Measurements from ENCODE around the gene IBA57.

IBA57 gene

DNA sequence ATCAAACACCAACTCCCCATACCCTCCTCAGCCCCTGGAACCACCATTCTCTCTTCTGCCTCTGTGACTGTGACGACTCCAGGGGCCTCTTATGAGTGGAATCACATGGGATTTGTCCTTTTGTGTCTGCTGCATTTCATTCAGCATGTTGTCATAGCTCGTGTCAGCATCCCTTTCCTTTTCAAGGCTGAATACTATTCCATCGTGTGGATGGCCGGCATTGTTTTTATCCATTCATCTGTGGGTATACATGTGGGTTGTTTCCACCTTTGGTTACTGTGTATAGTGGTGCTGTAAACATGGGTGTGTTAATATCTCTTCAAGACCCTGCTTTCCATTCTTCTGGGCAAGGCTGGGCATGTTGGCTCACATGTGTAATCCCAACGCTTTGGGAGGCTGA, 25.2 kb downstream of the IBA57 start:
- DNase-seq (ENCODE audit: low spot score) = no peak

DNA sequence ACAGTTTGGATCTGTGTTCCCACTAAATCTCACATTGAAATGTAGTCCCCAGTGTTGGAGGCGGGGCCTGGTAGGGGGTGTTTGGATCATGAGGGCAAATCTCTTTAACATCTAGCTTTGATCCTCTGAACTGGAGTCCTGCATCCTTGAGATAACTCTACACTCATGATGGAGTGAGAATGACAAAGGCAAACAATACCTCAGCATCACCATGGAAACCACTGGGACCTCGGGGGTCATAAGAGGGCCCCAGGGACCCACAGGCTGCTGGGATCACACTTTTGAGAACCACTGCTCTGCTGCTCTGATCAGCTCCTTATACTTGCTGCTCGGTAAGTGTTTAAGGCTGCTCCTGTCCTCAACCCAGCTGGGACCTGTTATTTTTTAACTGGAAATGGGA, 28.8 kb downstream of the IBA57 start:
- no peak for DNase-seq (ENCODE audit: low spot score)

DNA sequence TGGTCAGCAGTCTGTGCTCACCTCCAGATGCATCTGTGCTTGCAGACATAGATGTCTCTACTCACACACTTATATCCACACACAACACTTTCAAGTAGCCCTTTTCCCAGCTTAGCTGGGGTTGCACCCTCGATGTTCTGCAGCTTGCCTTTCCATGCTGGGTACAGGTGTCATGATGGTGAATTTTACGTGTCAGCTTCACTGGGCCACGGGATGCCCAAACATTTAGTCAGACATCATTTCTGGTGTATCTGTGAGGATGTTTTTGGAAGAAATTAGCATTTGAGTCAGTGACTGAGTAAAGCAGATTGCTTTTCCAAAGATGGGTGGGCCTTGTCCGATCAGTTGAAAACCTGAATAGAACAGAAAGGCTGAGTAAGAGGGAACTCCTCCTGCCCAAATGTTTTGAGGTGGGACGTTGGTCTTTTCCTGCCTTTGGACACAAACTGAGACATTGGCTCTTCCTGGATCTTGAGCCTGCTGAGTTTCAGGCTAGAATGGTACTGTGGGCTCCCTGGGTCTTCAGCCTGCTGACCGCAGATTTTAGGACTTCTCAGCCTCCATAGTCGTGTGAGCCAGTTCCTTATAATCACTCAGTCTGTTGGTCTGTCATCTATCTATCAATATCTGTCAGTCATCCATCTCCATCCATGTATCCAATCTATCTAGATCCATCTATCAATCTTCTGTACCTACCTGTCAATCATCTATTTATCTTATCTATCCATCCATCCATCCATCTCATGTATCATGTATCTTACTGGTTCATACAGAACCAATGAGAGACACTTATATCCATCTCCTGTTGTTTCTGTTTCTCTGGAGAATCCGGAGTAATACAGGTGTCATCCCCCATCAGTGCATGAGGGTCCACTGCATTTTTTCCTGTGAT, 29.6 kb downstream of the IBA57 start:
- DNase-seq (ENCODE audit: low spot score) = no peak

DNA sequence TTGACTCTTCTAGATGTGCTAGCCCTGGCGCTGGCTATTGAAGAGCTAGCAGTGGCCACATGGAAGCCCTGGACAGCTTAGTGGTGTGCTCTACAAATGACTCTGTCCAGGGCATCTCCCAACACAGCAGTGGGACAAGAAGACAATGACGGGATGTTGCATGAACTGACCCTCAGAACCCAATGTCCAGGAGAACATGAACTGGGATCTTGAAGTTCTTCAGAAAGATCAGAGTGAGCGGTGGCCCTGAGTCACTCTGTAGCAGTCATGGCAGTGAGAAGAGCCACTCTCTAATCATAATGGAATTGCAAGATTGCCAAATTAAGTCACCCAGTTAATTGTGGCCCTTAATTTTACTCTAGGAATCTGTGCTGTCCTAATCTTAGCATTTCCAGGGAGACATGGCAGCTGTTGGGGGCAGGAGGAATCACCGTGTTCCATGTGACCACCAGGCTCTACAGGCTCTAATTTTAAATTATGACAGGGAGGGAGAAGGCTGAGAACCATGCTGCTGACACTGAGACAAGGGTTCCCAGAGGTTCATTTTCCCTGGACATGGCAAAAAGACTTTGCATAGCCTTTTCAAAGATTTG, 32.0 kb downstream of the IBA57 start:
- no peak for DNase-seq (ENCODE audit: low spot score)

DNA sequence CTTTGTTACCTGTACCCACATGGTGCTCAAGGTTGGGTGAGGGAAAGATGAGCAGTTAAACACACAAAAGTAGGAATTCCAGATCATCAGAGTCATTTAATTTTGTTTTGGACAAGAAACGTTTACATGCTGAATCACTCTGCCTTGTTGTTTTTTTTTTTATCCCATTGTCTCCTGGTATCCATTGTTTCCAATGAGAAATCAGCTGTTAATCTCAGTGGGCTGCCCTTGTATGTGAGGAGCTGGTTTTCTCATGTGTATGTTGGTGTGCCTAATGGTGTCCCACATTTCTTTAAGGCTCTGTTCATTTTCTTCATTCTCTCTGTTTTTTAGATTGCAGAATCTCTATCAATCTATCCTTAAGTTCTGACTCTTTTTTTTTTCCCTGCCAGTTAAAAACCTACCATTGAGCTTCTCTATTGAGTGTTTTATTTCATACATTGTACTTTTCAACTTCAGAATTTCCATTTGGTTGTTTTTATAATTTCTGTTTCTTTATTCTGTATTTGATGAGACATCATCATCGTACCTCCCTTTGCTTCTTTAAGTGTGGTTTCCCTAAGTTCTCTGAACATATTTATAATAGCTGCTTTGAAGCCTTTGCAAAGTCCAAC, 33.5 kb downstream of the IBA57 start:
- DNase-seq (ENCODE audit: low spot score) = no peak

DNA sequence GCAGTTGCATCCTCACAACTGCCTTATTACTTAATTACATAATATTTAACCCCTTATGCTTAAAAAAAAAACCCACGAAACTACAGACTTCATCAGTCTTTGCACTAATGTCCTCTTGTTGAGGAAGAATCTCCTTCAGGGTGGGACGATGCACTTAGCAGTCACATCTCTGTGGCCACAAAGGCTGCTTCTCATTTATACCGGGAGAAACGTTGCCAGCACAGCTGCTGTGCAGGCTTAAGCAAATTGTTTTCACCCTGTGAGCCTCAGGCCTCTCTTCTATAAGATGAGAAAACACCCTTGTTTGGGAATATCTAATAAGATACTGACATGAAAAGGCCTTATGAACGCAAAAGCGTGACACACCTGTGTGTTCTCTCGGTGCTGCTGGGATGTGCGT, 39.4 kb downstream of the IBA57 start:
- DNase-seq (ENCODE audit: low spot score) = no peak

DNA sequence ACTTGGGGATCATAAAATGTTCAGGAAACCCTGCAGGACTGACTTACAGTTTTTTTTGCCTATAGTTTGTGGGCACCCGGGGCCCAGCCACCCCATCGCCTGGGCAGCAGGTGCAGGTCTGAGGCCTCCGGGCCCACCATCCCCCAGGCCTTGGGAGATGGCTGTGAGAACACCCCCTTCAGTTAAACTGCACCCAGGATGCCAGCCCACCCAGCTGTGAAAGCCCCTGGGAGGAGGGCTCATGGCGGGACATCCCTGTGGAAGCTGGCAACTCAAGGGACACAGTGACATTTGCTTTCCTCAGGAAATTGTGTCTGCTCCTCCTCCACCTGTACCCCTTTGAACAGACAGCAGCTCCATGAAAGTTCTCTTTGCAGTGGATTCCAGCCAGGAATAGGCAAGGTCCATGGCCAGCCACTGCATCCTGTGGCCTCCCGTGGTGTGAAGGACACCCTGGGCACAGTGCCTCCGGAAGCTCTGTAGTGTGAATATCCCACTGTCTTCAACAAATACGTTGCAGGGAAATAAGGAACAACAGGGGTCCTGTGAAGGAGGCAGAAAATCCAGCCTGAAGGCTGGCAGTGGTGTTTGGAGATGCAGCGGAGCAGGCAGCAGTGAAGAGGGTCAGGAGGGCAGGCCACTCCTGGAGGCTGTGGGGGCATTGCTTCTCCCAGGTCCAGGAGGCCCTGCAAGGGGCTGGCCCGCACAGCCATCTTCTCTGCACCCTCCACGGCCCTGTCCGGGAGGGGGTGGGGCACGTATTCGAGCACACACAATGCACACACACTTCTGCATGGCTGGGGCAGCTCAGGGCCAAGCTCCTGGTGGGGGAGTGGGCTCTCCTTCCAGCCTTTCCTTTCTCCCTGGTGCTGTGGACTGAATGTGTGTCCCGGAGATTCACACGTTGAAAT, 40.2 kb downstream of the IBA57 start:
- no peak for DNase-seq (ENCODE audit: low spot score)

DNA sequence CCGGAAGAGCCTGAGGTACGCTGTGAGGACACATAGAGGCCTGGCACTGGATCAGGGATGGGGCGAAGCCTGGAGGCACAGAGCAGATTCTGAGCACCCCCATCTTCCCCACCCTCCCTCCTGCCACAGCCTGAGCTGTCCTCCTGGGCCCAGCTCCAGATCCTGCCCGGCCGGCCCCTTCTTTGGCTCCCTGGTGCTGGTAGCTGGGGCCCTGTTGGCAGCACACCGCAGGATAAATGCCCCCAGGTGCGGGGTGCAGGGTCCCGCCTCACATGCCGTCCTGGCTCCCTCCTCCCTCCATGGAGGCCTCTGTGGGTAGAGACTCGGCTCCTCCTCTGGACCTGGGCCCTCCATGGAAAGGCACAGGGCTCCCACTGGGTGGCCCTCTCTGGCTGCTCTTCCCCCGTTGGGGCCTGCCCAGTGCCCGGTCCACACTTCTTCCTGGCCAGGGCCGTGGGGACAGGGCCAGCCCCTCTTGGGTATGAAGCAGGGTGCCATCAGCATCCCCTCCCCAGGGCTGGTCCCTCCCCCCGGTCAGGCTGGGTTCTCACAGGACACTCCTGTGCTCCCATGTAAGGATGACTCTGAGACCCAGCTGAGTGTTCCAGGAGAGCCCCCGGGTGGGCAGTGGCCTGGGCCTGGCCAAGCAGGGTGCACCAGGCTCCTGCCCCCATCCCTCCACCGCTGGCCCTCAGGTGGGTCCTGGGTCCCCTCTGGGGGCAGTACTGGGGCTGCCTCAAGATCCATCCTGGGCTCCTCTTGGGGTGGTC, 41.2 kb downstream of the IBA57 start:
- DNase-seq (ENCODE audit: low spot score) = no peak

DNA sequence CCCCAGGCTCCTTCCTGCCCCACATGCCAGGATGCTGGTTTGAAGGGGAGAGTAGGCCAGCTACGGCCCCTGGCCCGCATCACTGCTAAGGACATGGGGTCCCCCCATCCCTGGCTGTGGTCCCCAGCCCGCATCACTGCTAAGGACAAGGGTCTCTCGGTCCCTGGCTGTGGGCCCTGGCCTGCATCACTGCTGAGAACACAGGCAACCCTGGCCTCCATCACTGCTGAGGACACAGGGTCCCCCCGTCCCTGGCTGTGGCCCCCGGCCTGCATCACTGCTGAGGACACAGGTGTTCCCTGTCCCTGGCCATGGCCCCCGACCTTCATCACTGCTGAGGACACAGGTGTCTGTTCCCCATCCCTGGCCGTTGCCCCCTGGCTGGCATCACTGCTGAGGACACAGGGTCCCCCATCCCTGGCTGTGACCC, 41.8 kb downstream of the IBA57 start:
- no peak for DNase-seq (ENCODE audit: low spot score)

DNA sequence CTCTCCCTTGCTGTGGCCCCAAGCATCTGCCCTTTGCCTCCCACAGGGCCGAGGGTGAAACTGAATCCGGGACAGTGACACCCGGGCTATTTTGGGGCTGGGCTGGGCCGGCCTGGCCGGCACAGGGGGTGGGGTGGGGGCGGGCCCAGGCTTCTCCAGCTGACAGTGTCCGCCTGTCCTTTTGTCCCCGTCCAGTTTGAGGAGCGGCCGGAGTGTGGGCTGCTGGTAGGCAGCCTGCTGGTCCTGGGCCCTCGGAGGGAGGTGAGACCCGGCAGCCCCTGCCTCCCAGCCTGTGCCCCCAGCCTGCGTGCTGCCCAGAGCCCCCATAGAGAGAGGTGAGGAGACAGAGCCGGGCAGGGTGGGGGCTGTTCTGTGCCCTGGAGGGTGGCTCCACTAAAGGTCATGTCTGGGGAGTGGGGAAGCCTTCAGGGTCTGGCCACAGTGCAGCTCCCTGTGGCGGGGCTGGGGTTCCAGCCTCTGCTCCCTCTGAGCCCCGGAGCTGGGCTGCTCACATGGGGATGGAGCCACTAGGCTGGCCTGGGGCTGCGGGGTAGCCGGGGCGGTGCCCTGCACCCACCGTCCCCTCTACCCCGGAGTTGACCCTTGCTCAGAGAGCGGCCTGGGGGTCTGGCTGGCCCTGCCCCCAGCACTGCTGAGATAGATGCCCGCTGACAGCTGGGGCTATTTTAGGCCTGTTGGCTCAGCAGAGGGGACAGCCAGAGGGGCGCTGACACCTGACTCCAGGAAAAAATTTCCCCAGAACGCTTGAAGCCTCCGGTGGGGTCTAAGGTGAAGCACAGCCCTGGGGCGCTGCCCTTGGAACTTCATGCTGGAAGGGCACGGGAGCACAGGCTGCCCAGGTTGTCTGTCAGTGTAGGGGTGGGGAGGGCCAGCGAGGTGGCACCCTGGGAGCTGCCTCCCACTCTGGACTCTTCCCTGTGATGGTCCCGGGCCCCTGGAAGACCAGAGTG, 42.5 kb downstream of the IBA57 start, which contains the start of gene OBSCN:
OBSCN (plus strand) TSS at position 194 of the 971 bp plus-strand sequence. CDS start 3,740 bp downstream, outside the sequence.
- no peak for DNase-seq (ENCODE audit: low spot score)

DNA sequence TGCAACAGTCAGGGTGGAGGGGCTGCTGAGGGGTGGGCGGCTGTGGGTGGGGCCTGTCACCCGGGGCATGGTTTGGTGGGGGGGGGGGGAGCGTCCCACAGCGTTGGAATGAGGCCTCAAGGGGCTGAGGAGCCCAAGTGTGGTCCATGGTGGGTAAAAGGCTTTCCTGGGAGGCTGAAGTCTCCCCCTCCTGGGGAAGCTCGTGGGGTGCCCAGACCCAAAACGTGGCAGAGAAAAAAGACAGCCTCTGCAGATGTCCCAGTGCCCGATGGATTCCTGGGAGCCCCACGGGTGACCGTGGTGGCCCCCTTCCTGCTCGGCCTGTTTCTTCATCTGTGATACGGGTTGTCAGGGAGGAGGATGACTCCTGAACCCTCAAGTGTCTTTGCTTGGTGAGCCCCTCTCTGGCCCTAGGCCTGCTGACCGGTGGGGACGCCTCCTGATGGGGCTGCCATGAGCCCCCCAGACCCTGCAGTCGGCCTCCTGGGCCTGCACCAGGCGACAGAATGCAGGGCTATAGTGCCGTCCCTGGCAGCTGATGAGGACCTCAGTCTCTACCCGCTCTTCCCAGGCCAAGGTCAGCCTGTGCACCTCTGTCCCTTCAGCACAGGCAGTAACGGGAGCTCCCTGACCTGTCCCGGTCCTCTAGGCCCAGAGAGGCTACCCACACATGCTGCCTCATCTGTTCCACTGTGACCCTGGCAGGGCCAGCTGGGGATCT, 43.4 kb downstream of the IBA57 start:
- no peak for DNase-seq (ENCODE audit: low spot score)

DNA sequence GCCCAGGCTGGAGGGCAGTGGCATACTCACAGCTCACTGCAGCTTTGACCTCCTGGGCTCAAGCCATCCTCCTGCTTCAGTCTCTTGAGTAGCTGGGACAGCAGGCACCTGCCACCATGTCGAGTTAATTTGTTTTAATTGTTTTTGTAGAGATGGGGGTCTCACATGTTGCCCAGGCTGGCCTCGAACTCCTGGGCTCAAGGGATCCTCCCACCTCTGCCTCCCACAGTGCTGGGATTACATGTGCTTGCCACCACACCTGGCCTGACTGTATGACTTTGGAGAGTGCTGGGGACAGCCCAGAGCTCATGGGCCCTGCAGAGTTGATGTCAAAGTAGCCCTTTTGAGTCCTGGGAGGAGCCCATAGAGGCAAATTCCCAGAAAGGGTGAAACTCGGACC, 44.1 kb downstream of the IBA57 start:
- no peak for DNase-seq (ENCODE audit: low spot score)

DNA sequence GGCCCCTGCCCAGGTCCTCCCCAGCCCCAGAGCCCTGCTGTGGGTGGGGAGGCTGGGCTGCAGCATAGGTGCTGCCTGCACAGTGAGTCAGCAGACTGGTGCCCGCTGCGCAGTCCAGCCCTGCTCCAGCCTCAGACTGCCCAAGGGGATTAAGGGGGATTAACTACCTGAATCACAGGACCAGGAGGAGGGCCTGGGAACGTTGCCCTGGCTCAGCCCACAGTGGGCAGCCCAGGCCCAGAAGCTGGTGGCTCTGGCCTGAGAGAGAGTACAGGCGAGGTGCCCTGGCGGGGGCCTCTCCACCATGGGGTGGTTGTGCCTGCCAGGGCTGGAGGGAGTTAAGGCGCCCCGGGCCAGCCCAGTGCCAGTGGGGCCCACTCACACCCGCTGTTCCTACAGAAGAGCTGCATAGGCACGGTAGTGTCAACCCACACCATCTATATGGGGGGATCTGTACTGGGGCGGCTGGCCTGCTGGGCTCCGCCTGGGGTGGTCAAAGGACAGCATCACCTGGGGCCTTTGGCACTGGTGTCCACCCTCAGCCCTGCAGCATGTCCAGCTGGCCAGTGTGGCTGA, 44.6 kb downstream of the IBA57 start:
- DNase-seq (ENCODE audit: low spot score) = no peak

DNA sequence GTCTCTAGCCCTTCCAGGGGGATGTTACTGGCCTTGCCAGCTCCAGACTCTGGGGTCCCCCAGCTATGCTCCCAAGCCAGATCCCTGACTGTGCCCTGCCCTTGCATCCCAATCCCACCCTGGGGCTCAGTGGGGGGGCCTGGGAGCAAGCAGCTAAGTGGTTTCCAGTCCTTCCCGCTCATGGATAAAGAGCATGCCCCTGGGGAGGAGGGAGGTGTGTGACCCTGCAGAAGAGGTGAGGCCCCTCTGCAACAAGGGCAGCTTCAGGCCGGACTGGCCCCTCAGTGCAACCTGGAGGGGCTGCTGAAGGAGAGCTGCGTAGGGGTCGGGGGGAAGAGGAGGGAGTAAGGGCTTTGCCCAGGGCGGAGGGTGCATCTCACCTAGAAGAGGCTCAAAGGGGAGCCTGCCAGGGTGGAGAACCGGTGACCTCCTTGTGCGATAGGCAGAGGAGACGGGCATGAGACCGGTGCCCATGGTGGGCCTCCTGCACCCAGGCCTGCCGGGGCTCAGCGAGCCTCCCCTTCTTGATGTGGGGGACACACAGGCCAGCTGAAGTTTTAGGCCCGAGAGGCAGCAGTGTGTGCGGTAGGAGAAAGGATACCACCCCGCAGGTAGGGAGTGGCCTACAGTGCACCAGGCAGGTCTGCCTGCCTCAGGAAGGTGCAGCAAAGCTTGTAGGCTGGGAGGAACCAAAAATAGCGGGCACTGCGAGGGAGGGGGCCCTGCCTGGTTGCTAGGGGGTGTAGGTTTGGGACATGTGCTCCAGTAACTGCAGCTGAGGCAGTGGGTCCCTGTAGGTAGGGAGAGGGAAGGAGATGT, 45.3 kb downstream of the IBA57 start:
- DNase-seq (ENCODE audit: low spot score) = no peak

DNA sequence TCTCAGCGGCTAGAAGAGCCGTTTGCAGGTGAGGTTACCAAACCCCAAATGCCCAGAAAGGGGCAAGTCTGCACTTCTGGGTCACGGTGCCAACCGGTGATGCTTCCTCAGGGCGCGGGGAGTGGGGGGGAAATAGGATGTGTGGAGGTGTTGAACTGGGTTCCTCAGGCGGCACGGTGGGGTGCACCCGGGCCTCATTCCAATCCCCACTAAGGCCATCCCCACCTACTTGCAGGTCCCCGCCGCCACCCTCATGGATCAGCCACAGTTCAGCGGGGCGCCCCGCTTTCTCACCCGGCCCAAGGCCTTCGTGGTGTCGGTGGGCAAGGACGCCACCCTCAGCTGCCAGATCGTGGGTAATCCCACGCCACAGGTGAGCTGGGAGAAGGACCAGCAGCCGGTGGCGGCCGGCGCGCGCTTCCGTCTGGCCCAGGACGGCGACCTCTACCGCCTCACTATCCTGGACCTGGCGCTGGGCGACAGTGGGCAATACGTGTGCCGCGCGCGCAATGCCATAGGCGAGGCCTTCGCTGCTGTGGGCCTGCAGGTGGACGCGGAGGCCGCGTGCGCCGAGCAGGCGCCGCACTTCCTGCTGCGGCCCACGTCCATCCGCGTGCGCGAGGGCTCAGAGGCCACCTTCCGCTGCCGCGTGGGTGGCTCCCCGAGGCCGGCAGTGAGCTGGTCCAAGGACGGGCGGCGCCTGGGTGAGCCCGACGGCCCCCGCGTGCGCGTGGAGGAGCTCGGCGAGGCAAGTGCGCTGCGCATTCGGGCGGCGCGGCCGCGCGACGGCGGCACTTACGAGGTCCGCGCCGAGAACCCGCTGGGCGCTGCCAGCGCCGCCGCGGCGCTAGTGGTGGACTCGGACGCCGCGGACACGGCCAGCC, 46.2 kb downstream of the IBA57 start:
- no peak for DNase-seq (ENCODE audit: low spot score)

DNA sequence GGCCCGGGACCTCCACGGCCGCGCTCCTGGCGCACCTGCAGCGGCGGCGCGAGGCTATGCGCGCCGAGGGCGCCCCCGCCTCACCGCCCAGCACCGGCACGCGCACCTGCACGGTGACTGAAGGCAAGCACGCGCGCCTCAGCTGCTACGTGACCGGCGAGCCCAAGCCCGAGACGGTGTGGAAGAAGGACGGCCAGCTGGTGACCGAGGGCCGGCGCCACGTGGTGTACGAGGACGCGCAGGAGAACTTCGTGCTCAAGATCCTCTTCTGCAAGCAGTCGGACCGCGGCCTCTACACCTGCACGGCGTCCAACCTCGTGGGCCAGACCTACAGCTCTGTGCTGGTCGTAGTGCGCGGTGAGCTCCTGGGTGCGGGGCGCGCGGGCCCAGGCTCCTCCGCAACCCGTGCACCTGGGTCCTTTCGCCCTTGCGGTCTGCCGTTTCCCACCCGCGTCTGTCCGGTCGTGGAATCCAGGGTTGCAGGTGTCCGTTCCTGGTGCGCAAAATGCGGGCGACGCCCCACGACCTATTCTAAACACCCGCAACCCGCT, 46.9 kb downstream of the IBA57 start:
- no peak for DNase-seq (ENCODE audit: low spot score)
